Testis (tissue), 3 donors: ENCODE data around the gene FBXL7. TPM values are rescaled to one million over a fixed set of nuclear protein-coding genes. Genes with fewer than 3 reads are reported as not detected.

Experiments
- DNase-seq: peaks from one replicate; pipeline ENCODE4 v3.0.0-alpha.2; 2019
- H3K27ac ChIP-seq, 2 donors: fragments of 200-600 bp; sonication (generic); one replicate each; pipeline ENCODE4 v1.5.1; 2019
- H3K27me3 ChIP-seq: fragments of 200-600 bp; sonication (generic); one replicate; pipeline ENCODE4 v1.5.1; 2019
- H3K36me3 ChIP-seq: fragments of 200-600 bp; sonication (generic); one replicate; pipeline ENCODE4 v1.5.1; 2017; ENCODE audit warnings: low read depth; ENCODE audit errors: missing control alignments
- H3K4me1 ChIP-seq: fragments of 200-600 bp; sonication (generic); one replicate; pipeline ENCODE4 v1.5.1; 2019
- H3K4me3 ChIP-seq, 2 donors: fragments of 200-600 bp; sonication (generic); one replicate each; pipeline ENCODE4 v1.5.1; 2017 to 2019
- H3K9me3 ChIP-seq: fragments of 200-600 bp; sonication (generic); one replicate; pipeline ENCODE4 v1.5.1; 2017
- POLR2A ChIP-seq: fragments of 450-650 bp; IDR thresholded peaks from one replicate; pipeline ENCODE4 v1.6.1; 2017; ENCODE audit warnings: antibody characterized with exemption, mild to moderate bottlenecking, moderate library complexity
- WGBS, 2 donors: methylation state at CpG; one replicate each; pipeline ENCODE4 v1.1.5; 2018; 5-methylcytosine and 5-hydroxymethylcytosine counted together
- intact Hi-C: fragments of 100-400 bp; cut with DNase I; formaldehyde crosslinking; loops from one replicate; pipeline ENCODE4 v1.15.1; 2023; ENCODE audit warnings: low total_unique reads
- polyA plus RNA-seq: library from polyadenylated mRNA; stranded (reverse); fragments of 350-450 nt; fragmentation: Illumina TruSeq; extraction: RNeasy Lipid Tissue Mini Kit (QIAGEN cat#74804); gene quantifications from one replicate; pipeline ENCODE4 v1.2.3, GENCODE V29; 2014; ENCODE audit warnings: low read depth, low replicate concordance; ENCODE audit not compliant: insufficient read depth
- total RNA-seq, 2 donors: library from RNA; depleted of rRNA; stranded (reverse); fragments of >200 nt; gene quantifications; one replicate each; pipeline ENCODE4 v1.2.3, GENCODE V29; 2016
- TF ChIP-seq, protein P1 (sequence below), 3 experiments: fragments of 450-650 bp in 2 of 3; fragments of 200-600 bp in 1 of 3; sonication (generic) in 1 of 3; IDR thresholded peaks; one replicate each; pipeline ENCODE4 v1.5.1; 2016 to 2019; ENCODE audit warnings: antibody characterized with exemption in 3 of 3, mild to moderate bottlenecking in 2 of 3, moderate library complexity in 1 of 3

FBXL7 gene
- total and polyA plus RNA-seq, 3 donors from 2014 or later, result 9.8 to 17.3 (median 15.2) TPM

DNA sequence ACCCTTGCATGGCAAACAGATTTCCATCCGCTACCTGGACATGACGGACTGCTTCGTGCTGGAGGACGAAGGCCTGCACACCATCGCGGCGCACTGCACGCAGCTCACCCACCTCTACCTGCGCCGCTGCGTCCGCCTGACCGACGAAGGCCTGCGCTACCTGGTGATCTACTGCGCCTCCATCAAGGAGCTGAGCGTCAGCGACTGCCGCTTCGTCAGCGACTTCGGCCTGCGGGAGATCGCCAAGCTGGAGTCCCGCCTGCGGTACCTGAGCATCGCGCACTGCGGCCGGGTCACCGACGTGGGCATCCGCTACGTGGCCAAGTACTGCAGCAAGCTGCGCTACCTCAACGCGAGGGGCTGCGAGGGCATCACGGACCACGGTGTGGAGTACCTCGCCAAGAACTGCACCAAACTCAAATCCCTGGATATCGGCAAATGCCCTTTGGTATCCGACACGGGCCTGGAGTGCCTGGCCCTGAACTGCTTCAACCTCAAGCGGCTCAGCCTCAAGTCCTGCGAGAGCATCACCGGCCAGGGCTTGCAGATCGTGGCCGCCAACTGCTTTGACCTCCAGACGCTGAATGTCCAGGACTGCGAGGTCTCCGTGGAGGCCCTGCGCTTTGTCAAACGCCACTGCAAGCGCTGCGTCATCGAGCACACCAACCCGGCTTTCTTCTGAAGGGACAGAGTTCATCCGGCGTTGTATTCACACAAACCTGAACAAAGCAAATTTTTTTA, 436.7 kb downstream of the FBXL7 start:
- no peak for DNase-seq
- intact Hi-C loops, result no loop called here
- no peak for TF ChIP-seq POLR2A
- TF ChIP-seq, protein P1, sequence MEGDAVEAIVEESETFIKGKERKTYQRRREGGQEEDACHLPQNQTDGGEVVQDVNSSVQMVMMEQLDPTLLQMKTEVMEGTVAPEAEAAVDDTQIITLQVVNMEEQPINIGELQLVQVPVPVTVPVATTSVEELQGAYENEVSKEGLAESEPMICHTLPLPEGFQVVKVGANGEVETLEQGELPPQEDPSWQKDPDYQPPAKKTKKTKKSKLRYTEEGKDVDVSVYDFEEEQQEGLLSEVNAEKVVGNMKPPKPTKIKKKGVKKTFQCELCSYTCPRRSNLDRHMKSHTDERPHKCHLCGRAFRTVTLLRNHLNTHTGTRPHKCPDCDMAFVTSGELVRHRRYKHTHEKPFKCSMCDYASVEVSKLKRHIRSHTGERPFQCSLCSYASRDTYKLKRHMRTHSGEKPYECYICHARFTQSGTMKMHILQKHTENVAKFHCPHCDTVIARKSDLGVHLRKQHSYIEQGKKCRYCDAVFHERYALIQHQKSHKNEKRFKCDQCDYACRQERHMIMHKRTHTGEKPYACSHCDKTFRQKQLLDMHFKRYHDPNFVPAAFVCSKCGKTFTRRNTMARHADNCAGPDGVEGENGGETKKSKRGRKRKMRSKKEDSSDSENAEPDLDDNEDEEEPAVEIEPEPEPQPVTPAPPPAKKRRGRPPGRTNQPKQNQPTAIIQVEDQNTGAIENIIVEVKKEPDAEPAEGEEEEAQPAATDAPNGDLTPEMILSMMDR (IDR thresholded peaks at IDR 0.05), result no peak

DNA sequence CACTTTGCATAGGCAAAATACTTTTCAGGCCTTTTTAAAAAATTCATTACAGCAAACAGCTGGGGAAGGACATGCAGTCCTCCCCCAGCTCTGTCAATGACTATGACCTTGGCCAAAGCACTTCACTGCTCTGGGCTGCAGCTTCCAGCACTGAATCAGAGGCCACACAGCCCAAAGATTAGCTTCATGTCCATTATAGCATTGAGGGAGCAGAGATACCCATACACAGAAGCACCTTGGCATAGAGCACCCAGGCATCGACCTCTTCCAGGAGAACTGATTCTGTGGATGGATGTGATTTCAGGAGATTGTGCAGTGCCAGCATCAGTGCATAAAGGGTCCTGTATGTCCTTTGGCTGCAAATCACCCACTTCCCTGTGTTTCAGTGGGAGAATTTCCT, 437.7 kb downstream of the FBXL7 start:
- no peak for DNase-seq
- Histone ChIP-seq H3K36me3 (no peaks in the 10 kb centered on the region), H3K4me3 (no peak overlapping the region), H3K9me3 (no peaks in the 10 kb centered on the region), H3K27me3 (no peaks in the 10 kb centered on the region), H3K4me1 (peaks cover 8% of the 10 kb centered on the region), H3K27ac (no peak overlapping the region)
- WGBS, 2 donors, result 0 to 19% methylated on average over 1 of the region's 1 CpG
- TF ChIP-seq, protein P1 (IDR thresholded peaks at IDR 0.05), result no peak
- TF ChIP-seq POLR2A, result no peak
- intact Hi-C loops, result no loop called here

More for the DNA sequence above, 436.7 kb downstream of the FBXL7 start:
- 63 to 80% methylated on average over 35 to 51 of the region's 60 CpGs for WGBS, 2 donors
- no peaks in the 10 kb centered on the region for H3K36me3 ChIP-seq
- H3K27ac ChIP-seq, result no peak overlapping the region
- H3K9me3 ChIP-seq, result no peaks in the 10 kb centered on the region
- H3K4me1 ChIP-seq, result peaks cover 8% of the 10 kb centered on the region
- no peaks in the 10 kb centered on the region for H3K27me3 ChIP-seq
- no peak overlapping the region for H3K4me3 ChIP-seq

DNA sequence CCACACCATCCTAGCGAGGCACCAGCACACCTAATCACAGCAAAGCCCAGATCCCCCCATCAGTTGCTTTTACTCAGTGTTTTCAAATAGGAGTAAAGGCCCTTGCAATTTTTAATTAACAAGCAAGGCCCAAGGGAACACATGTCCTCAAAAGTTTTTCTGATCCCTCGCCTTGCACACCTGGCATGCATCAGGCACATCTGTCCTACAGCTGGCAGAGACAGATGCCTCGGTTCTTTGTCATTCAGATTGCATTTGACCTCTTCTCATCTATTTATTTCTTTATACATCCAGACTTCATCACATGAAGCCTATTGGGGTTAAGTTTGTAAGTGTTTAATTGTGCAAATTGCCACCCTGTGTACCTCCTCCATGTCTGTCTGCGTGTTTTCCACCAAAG, 438.2 kb downstream of the FBXL7 start:
- Histone ChIP-seq H3K4me3 (no peak overlapping the region), H3K27ac (no peak overlapping the region), H3K36me3 (no peaks in the 10 kb centered on the region), H3K9me3 (no peaks in the 10 kb centered on the region), H3K27me3 (no peaks in the 10 kb centered on the region), H3K4me1 (peaks cover 8% of the 10 kb centered on the region)
- WGBS, 2 donors, result 69 to 80% methylated on average over 4 of the region's 4 CpGs
- TF ChIP-seq, protein P1 (IDR thresholded peaks at IDR 0.05), result no peak
- TF ChIP-seq POLR2A, result no peak
- no peak for DNase-seq
- intact Hi-C loops, result no loop called here

DNA sequence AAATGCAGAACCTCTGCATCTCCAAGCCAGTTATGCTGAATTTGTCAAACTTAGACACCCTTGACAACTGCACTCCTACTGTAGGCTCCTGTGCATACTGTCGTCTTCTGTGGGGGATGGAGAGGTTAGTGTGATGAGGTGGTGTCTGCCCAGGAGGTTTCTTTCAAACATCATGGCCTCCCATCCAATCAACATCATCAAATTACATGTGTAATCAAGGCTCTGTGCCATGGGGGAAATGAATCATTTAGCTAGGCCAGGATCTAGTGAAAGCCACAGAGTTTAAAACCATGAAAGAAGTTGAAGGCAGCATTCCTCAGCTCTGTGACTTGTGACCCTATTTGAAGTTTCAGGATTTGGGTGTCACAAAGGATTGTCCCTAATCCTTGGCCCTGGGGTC, 439.0 kb downstream of the FBXL7 start:
- whole genome bisulfite sequencing, 2 donors, result 63 to 82% methylated on average over 1 of the region's 1 CpG
- Histone ChIP-seq H3K36me3 (no peaks in the 10 kb centered on the region), H3K4me3 (no peak overlapping the region), H3K4me1 (peaks cover 8% of the 10 kb centered on the region), H3K27me3 (no peaks in the 10 kb centered on the region), H3K9me3 (no peaks in the 10 kb centered on the region), H3K27ac (no peak overlapping the region)
- intact Hi-C loops, result no loop called here
- TF ChIP-seq POLR2A, result no peak
- TF ChIP-seq, protein P1 (IDR thresholded peaks at IDR 0.05), result no peak
- no peak for DNase-seq

DNA sequence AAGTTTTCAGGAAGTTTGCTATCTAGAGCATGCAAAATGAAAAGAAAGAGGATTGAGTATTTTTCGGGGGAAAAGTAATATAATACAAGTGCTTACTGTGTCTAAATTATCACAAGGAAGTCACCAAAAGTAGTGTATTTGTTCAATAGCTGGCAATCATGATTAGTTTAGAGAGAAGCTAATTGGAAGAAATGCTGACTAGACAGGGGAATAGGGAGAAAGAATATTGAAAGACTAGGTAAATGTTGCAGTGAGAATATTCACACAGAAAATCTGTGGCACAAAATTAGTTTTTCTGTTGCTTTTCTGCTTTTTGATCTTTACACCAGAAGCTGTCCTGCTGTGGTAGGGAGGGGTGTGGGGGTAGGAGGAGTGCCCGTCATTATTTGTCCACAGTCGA, 440.9 kb downstream of the FBXL7 start:
- Histone ChIP-seq H3K4me3 (no peak overlapping the region), H3K27me3 (no peaks in the 10 kb centered on the region), H3K36me3 (no peaks in the 10 kb centered on the region), H3K27ac (no peak overlapping the region), H3K9me3 (no peaks in the 10 kb centered on the region), H3K4me1 (peaks cover 8% of the 10 kb centered on the region)
- TF ChIP-seq, protein P1 (IDR thresholded peaks at IDR 0.05), result no peak
- TF ChIP-seq POLR2A, result no peak
- intact Hi-C loops, result no loop called here
- 89 to 92% methylated on average over 3 of the region's 3 CpGs for WGBS, 2 donors
- DNase-seq, result no peak
